ENCODE results near the gene PRRX1.

The PRRX1 gene

GRCh38 chr1:170692866-170693575 lies 29.1 kb downstream of the PRRX1 start:
- peak; percentile 75 for DNase-seq

- no peak for DNase-seq
These were observed 30.4 kb downstream of the PRRX1 start for GRCh38 chr1:170694172-170694926.

- no peak for DNase-seq
These were observed 32.1 kb downstream of the PRRX1 start for GRCh38 chr1:170695955-170696590.

GRCh38 chr1:170696591-170697290 lies 32.8 kb downstream of the PRRX1 start:
- no peak for DNase-seq

GRCh38 chr1:170697316-170697715 lies 33.4 kb downstream of the PRRX1 start:
- DNase-seq: no peak

GRCh38 chr1:170698301-170699275 lies 34.7 kb downstream of the PRRX1 start:
- peak; percentile 90 for DNase-seq

GRCh38 chr1:170699696-170700095 lies 35.8 kb downstream of the PRRX1 start:
- no peak for DNase-seq

GRCh38 chr1:170700842-170701615 lies 37.1 kb downstream of the PRRX1 start:
- DNase-seq: no peak

GRCh38 chr1:170701962-170702361 lies 38.0 kb downstream of the PRRX1 start:
- DNase-seq: no peak

- no peak for DNase-seq
These were observed 39.7 kb downstream of the PRRX1 start for GRCh38 chr1:170703591-170703990.

- DNase-seq: no peak
These were observed 40.3 kb downstream of the PRRX1 start for GRCh38 chr1:170704256-170704655.

GRCh38 chr1:170705981-170706380 lies 42.0 kb downstream of the PRRX1 start:
- DNase-seq: no peak

- no peak for DNase-seq
These were observed 43.2 kb downstream of the PRRX1 start for GRCh38 chr1:170707117-170707516.

- DNase-seq: peak; percentile 73
These were observed 44.2 kb downstream of the PRRX1 start for GRCh38 chr1:170707959-170708655.

GRCh38 chr1:170711682-170712081 lies 47.8 kb downstream of the PRRX1 start:
- DNase-seq: no peak

- DNase-seq: no peak
These were observed 50.2 kb downstream of the PRRX1 start for GRCh38 chr1:170714163-170714562.

- DNase-seq: no peak
These were observed 51.0 kb downstream of the PRRX1 start for GRCh38 chr1:170714938-170715337.

GRCh38 chr1:170716835-170717429 lies 53.0 kb downstream of the PRRX1 start:
- DNase-seq: no peak

- DNase-seq: no peak
These were observed 56.7 kb downstream of the PRRX1 start for GRCh38 chr1:170720661-170721060.

- no peak for DNase-seq
These were observed 57.7 kb downstream of the PRRX1 start for GRCh38 chr1:170721621-170722020.
